ENCODE measurements around the gene LRRTM2.

GRCh38 chr5:138876811-138877210 lies 1.7 kb upstream of the LRRTM2 start:
- no peak for TF ChIP-seq POLR2A (IDR thresholded peaks at IDR 0.05)
- TF ChIP-seq, protein P1, sequence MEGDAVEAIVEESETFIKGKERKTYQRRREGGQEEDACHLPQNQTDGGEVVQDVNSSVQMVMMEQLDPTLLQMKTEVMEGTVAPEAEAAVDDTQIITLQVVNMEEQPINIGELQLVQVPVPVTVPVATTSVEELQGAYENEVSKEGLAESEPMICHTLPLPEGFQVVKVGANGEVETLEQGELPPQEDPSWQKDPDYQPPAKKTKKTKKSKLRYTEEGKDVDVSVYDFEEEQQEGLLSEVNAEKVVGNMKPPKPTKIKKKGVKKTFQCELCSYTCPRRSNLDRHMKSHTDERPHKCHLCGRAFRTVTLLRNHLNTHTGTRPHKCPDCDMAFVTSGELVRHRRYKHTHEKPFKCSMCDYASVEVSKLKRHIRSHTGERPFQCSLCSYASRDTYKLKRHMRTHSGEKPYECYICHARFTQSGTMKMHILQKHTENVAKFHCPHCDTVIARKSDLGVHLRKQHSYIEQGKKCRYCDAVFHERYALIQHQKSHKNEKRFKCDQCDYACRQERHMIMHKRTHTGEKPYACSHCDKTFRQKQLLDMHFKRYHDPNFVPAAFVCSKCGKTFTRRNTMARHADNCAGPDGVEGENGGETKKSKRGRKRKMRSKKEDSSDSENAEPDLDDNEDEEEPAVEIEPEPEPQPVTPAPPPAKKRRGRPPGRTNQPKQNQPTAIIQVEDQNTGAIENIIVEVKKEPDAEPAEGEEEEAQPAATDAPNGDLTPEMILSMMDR (IDR thresholded peaks at IDR 0.05), result no peak
